H9 (cell line): Measurements from ENCODE around the gene PTBP3. TPM values are rescaled to one million over a fixed set of nuclear protein-coding genes. Genes with fewer than 3 reads are reported as not detected.
A peak's percentile ranks its signal among the peaks of the same experiment; 100 is the strongest.

Experiments
- DNase-seq: peaks from one replicate; pipeline ENCODE4 v3.0.0-alpha.2; 2017
- H2AFZ ChIP-seq: one replicate; pipeline ENCODE4 v1.6.1; 2013; ENCODE audit warnings: mild to moderate bottlenecking, low read length, control low read depth, moderate library complexity
- H2AK5ac ChIP-seq: 2 replicates; pipeline ENCODE4 v1.6.1; 2013; ENCODE audit warnings: low read length, control low read depth, mixed read lengths; ENCODE audit not compliant: insufficient read length
- H2BK120ac ChIP-seq: one replicate; pipeline ENCODE4 v1.6.1; 2013; ENCODE audit warnings: low read depth, mild to moderate bottlenecking, low read length, control low read depth, inconsistent platforms; ENCODE audit not compliant: poor library complexity, severe bottlenecking
- H2BK12ac ChIP-seq: 2 replicates; pipeline ENCODE4 v1.6.1; 2013; ENCODE audit warnings: low read length, control low read depth, mixed read lengths, low read depth; ENCODE audit not compliant: insufficient read length
- H2BK15ac ChIP-seq: 2 replicates; pipeline ENCODE4 v1.6.1; 2013; ENCODE audit warnings: low read depth, low read length, control low read depth
- H2BK20ac ChIP-seq: one replicate; pipeline ENCODE4 v1.6.1; 2013; ENCODE audit warnings: low read depth, mild to moderate bottlenecking, low read length, control low read depth, inconsistent platforms; ENCODE audit not compliant: poor library complexity, severe bottlenecking
- H2BK5ac ChIP-seq: 2 replicates; pipeline ENCODE4 v1.6.1; 2013; ENCODE audit warnings: low read length, control low read depth, mixed read lengths; ENCODE audit not compliant: insufficient read length
- H3K14ac ChIP-seq: 2 replicates; pipeline ENCODE4 v1.6.1; 2013; ENCODE audit warnings: low read length, control low read depth; ENCODE audit not compliant: insufficient read depth
- H3K18ac ChIP-seq: 2 replicates; pipeline ENCODE4 v1.6.1; 2013; ENCODE audit warnings: low read depth, mild to moderate bottlenecking, mixed read lengths, low read length, control low read depth; ENCODE audit not compliant: insufficient read length
- H3K23ac ChIP-seq: 2 replicates; pipeline ENCODE4 v1.6.1; 2013; ENCODE audit warnings: low read length, control low read depth, mixed read lengths, low read depth; ENCODE audit not compliant: insufficient read length
- H3K23me2 ChIP-seq: 2 replicates; pipeline ENCODE4 v1.6.1; 2013; ENCODE audit warnings: low read depth, mild to moderate bottlenecking, mixed read lengths, low read length, control low read depth; ENCODE audit not compliant: insufficient read length, poor library complexity, severe bottlenecking
- H3K27ac ChIP-seq: 2 replicates; pipeline ENCODE4 v1.5.1; 2013; ENCODE audit warnings: low read length, control low read depth, mixed read lengths, low read depth; ENCODE audit not compliant: insufficient read length
- H3K27me3 ChIP-seq: 2 replicates; pipeline ENCODE4 v1.6.1; 2013; ENCODE audit warnings: low read length, control low read depth, inconsistent platforms; ENCODE audit not compliant: insufficient read depth
- H3K4ac ChIP-seq: 2 replicates; pipeline ENCODE4 v1.6.1; 2013; ENCODE audit warnings: low read depth, mild to moderate bottlenecking, control low read depth, inconsistent platforms, low read length, moderate library complexity
- H3K4me1 ChIP-seq: 2 replicates; pipeline ENCODE4 v1.6.1; 2013; ENCODE audit warnings: low read length, control low read depth, inconsistent platforms; ENCODE audit not compliant: insufficient read depth
- H3K4me2 ChIP-seq: 2 replicates; pipeline ENCODE4 v1.6.1; 2013; ENCODE audit warnings: low read length, control low read depth, mixed read lengths; ENCODE audit not compliant: insufficient read length, insufficient read depth
- H3K56ac ChIP-seq: 2 replicates; pipeline ENCODE4 v1.6.1; 2013; ENCODE audit warnings: low read depth, mild to moderate bottlenecking, mixed read lengths, low read length, control low read depth; ENCODE audit not compliant: insufficient read length
- H3K79me1 ChIP-seq: 2 replicates; pipeline ENCODE4 v1.6.1; 2013; ENCODE audit warnings: low read depth, mild to moderate bottlenecking, moderate library complexity, low read length, control low read depth, inconsistent platforms; ENCODE audit not compliant: insufficient read depth, poor library complexity, severe bottlenecking
- H3K79me2 ChIP-seq: 2 replicates; pipeline ENCODE4 v1.6.1; 2013; ENCODE audit warnings: low read length, control low read depth, inconsistent platforms; ENCODE audit not compliant: insufficient read depth
- H3K9ac ChIP-seq: 2 replicates; pipeline ENCODE4 v1.6.1; 2013; ENCODE audit warnings: low read length, control low read depth, mixed read lengths; ENCODE audit not compliant: insufficient read length; ENCODE audit errors: extremely low read depth
- H3K9me3 ChIP-seq: one replicate; pipeline ENCODE4 v1.6.1; 2013; ENCODE audit warnings: low read depth, low read length, inconsistent platforms; ENCODE audit not compliant: control insufficient read depth
- H3T11ph ChIP-seq: one replicate; pipeline ENCODE4 v1.6.1; 2013; ENCODE audit warnings: mild to moderate bottlenecking, low read length, control low read depth, inconsistent platforms
- H4K20me1 ChIP-seq: one replicate; pipeline ENCODE4 v1.6.1; 2013; ENCODE audit not compliant: control insufficient read depth, insufficient read length, insufficient read depth
- H4K5ac ChIP-seq: 2 replicates; pipeline ENCODE4 v1.6.1; 2013; ENCODE audit warnings: low read depth, mild to moderate bottlenecking, mixed read lengths, low read length, control low read depth; ENCODE audit not compliant: insufficient read length
- H4K8ac ChIP-seq: replicated peaks from 2 replicates; pipeline ENCODE4 v1.6.1; 2013; ENCODE audit warnings: low read length, control low read depth, mixed read lengths, low read depth; ENCODE audit not compliant: insufficient read length
- H4K91ac ChIP-seq: 2 replicates; pipeline ENCODE4 v1.6.1; 2013; ENCODE audit warnings: low read depth, mild to moderate bottlenecking, moderate library complexity, mixed read lengths, low read length, control low read depth; ENCODE audit not compliant: insufficient read length
- H3K27ac Mint-ChIP-seq, 3 experiments: 2 replicates in 2 of 3; 3 replicates in 1 of 3; pipeline ENCODE4 v1.8.0; 2020 to 2021; ENCODE audit warnings: mixed read lengths in 3 of 3, mild to moderate bottlenecking in 1 of 3, moderate library complexity in 1 of 3
- H3K27me3 Mint-ChIP-seq: 2 replicates; pipeline ENCODE4 v1.8.0; 2021; ENCODE audit warnings: low read depth, mild to moderate bottlenecking, moderate library complexity, mixed read lengths
- H3K36me3 Mint-ChIP-seq, 3 experiments: 2 replicates in 2 of 3; 3 replicates in 1 of 3; pipeline ENCODE4 v1.8.0; 2020 to 2021; ENCODE audit warnings: low read depth in 3 of 3, mixed read lengths in 3 of 3; ENCODE audit not compliant: insufficient read depth in 1 of 3
- H3K4me1 Mint-ChIP-seq, 2 experiments: 2 replicates each; pipeline ENCODE4 v1.8.0; 2020; ENCODE audit warnings: mixed read lengths in 2 of 2
- H3K4me3 Mint-ChIP-seq, 2 experiments: 2 replicates in 1 of 2; 3 replicates in 1 of 2; pipeline ENCODE4 v1.8.0; 2020 to 2021; ENCODE audit warnings: mild to moderate bottlenecking in 2 of 2, mixed read lengths in 2 of 2, moderate library complexity in 1 of 2
- H3K9me3 Mint-ChIP-seq, 2 experiments: 2 replicates in 1 of 2; 3 replicates in 1 of 2; pipeline ENCODE4 v1.8.0; 2020; ENCODE audit warnings: mild to moderate bottlenecking in 2 of 2, mixed read lengths in 2 of 2, moderate library complexity in 1 of 2
- WGBS: extraction: QIAGEN DNeasy Blood & Tissue Kit; methylation state at CpG from one replicate; pipeline ENCODE4 v1.1.7; 2013; ENCODE audit warnings: missing lambda C conversion rate, low lambda C conversion rate, mixed read lengths; ENCODE audit not compliant: insufficient read length; ENCODE audit errors: extremely low coverage; 5-methylcytosine and 5-hydroxymethylcytosine counted together
- total RNA-seq: library from RNA; stranded (reverse); gene quantifications from 2 replicates; pipeline ENCODE4 v1.2.1, GENCODE V29; 2021
- TF ChIP-seq, protein P1 (sequence below): fragments of 200-600 bp; sonication (generic); conservative IDR thresholded peaks from 3 replicates; pipeline ENCODE4 v1.8.0; 2021; ENCODE audit warnings: antibody characterized with exemption, mild to moderate bottlenecking

The PTBP3 gene
- total RNA-seq, 1 experiment from 2014 or later: 89.5 TPM

DNA sequence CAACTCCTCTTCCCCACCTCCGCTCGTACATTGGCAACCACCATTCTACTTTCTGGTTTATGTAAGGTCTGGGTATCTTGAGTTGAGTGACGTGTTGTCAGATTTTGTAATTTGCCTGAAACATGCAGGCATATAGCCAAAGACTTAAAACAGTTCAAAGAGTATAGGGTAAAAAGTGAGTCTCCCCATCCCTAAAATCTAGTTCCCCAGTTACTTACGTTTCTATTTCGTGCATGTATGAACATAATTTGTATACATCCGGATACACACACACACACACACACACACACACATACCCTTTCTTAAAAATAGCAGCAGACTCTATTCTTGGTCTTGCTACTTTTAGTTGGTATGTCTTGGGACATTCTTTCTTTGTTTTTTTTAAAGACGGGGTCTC is 47.4 kb upstream of the PTBP3 start:
- WGBS: no CpG with 5 or more reads among the region's 7 CpGs
- H3K27ac ChIP-seq: no peak overlapping the region
- H2BK5ac ChIP-seq: no peak overlapping the region
- H2AK5ac ChIP-seq: no peak overlapping the region
- no peak overlapping the region for H3K4ac ChIP-seq
- peak overlapping the region; percentile 75 for H3K4me2 ChIP-seq
- no peaks in the 10 kb centered on the region for H3K79me1 ChIP-seq
- H4K20me1 ChIP-seq: no peaks in the 10 kb centered on the region
- H3K4me1 ChIP-seq: no peaks in the 10 kb centered on the region; the same call in 1 of the 2 replicates
- H3K79me2 ChIP-seq: 0 out of 2 replicates have a peak, but pooled peaks cover 1% of the 10 kb centered on the region
- no peak overlapping the region for H2AFZ ChIP-seq
- Mint-ChIP-seq H3K36me3 (peaks cover 0 to 4% (median 0%) of the 10 kb centered on the region in 3 experiments; a peak in 5 of 7 replicates), H3K4me1 (peaks cover 25 to 29% of the 10 kb centered on the region in 2 experiments), H3K4me3 (peak overlapping the region; percentile 92 to 93), H3K27me3 (no peaks in the 10 kb centered on the region), H3K9me3 (no peaks in the 10 kb centered on the region), H3K27ac (peak overlapping the region; percentile 1 to 92 (median 27); a peak in 1 of 7 replicates)
- H3T11ph ChIP-seq: no peak overlapping the region
- TF ChIP-seq, protein P1, sequence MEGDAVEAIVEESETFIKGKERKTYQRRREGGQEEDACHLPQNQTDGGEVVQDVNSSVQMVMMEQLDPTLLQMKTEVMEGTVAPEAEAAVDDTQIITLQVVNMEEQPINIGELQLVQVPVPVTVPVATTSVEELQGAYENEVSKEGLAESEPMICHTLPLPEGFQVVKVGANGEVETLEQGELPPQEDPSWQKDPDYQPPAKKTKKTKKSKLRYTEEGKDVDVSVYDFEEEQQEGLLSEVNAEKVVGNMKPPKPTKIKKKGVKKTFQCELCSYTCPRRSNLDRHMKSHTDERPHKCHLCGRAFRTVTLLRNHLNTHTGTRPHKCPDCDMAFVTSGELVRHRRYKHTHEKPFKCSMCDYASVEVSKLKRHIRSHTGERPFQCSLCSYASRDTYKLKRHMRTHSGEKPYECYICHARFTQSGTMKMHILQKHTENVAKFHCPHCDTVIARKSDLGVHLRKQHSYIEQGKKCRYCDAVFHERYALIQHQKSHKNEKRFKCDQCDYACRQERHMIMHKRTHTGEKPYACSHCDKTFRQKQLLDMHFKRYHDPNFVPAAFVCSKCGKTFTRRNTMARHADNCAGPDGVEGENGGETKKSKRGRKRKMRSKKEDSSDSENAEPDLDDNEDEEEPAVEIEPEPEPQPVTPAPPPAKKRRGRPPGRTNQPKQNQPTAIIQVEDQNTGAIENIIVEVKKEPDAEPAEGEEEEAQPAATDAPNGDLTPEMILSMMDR: no peak
- no peak overlapping the region for H3K23ac ChIP-seq
- no peak overlapping the region for H3K56ac ChIP-seq
- no peak overlapping the region for H4K8ac ChIP-seq
- H3K27me3 ChIP-seq: no peaks in the 10 kb centered on the region
- no peak overlapping the region for H4K91ac ChIP-seq
- H3K14ac ChIP-seq: no peak overlapping the region
- no peak overlapping the region for H3K9ac ChIP-seq
- H3K18ac ChIP-seq: no peak overlapping the region
- H2BK15ac ChIP-seq: no peak overlapping the region
- DNase-seq: no peak
- H3K9me3 ChIP-seq: no peaks in the 10 kb centered on the region
- no peak overlapping the region for H2BK20ac ChIP-seq
- H4K5ac ChIP-seq: no peak overlapping the region
- H2BK120ac ChIP-seq: no peak overlapping the region
- no peak overlapping the region for H2BK12ac ChIP-seq
- peaks cover 10% of the 10 kb centered on the region for H3K23me2 ChIP-seq
